Measurements from ENCODE around the gene JADE1.

Gene JADE1

GRCh38 chr4:128846063-128846462 is 36.6 kb downstream of the JADE1 start:
- DNase-seq, result peak; percentile 77

GRCh38 chr4:128847082-128847724 is 37.7 kb downstream of the JADE1 start:
- no peak for DNase-seq

GRCh38 chr4:128848461-128848860 is 39.0 kb downstream of the JADE1 start:
- DNase-seq, result no peak

- no peak for DNase-seq
Measured at GRCh38 chr4:128850252-128850651, 40.8 kb downstream of the JADE1 start.

- DNase-seq, result no peak
Measured at GRCh38 chr4:128853741-128854140, 44.2 kb downstream of the JADE1 start.

- no peak for DNase-seq
Measured at GRCh38 chr4:128854433-128854832, 44.9 kb downstream of the JADE1 start.

- no peak for DNase-seq
Measured at GRCh38 chr4:128855621-128856020, 46.1 kb downstream of the JADE1 start.

- no peak for DNase-seq
Measured at GRCh38 chr4:128856246-128856645, 46.7 kb downstream of the JADE1 start.

GRCh38 chr4:128858879-128859671 is 49.6 kb downstream of the JADE1 start:
- DNase-seq, result no peak

GRCh38 chr4:128859887-128860677 is 50.6 kb downstream of the JADE1 start:
- no peak for DNase-seq

GRCh38 chr4:128861856-128862518 is 52.5 kb downstream of the JADE1 start:
- no peak for DNase-seq

GRCh38 chr4:128862608-128863311 is 53.3 kb downstream of the JADE1 start:
- no peak for DNase-seq

GRCh38 chr4:128863312-128864075 is 54.0 kb downstream of the JADE1 start:
- peak; percentile 59 for DNase-seq

- DNase-seq, result no peak
Measured at GRCh38 chr4:128865132-128865531, 55.6 kb downstream of the JADE1 start.

- no peak for DNase-seq
Measured at GRCh38 chr4:128866269-128866668, 56.8 kb downstream of the JADE1 start.

GRCh38 chr4:128866691-128867090 is 57.2 kb downstream of the JADE1 start:
- DNase-seq, result no peak

GRCh38 chr4:128868758-128869157 is 59.3 kb downstream of the JADE1 start:
- no peak for DNase-seq

- DNase-seq, result no peak
Measured at GRCh38 chr4:128869776-128870509, 60.4 kb downstream of the JADE1 start.

GRCh38 chr4:128871948-128872347 is 62.4 kb downstream of the JADE1 start:
- no peak for DNase-seq

GRCh38 chr4:128876200-128876599 is 66.7 kb downstream of the JADE1 start:
- DNase-seq, result no peak

GRCh38 chr4:128877934-128878333 is 68.4 kb downstream of the JADE1 start:
- DNase-seq, result no peak

Measured in NCI-H146 (cell line).